NCI-H2029 (cell line): ENCODE results near the gene LGR4.
"Not testable (repeated sequence)": the region's sequence is repeated elsewhere in the genome, so short reads cannot be mapped to it uniquely, and the experiment has no call there.

Source experiments
- DNase-seq: peaks from one replicate; lab custom pipeline; 2025; lab: John Stamatoyannopoulos, UW

LGR4 gene, protein sequence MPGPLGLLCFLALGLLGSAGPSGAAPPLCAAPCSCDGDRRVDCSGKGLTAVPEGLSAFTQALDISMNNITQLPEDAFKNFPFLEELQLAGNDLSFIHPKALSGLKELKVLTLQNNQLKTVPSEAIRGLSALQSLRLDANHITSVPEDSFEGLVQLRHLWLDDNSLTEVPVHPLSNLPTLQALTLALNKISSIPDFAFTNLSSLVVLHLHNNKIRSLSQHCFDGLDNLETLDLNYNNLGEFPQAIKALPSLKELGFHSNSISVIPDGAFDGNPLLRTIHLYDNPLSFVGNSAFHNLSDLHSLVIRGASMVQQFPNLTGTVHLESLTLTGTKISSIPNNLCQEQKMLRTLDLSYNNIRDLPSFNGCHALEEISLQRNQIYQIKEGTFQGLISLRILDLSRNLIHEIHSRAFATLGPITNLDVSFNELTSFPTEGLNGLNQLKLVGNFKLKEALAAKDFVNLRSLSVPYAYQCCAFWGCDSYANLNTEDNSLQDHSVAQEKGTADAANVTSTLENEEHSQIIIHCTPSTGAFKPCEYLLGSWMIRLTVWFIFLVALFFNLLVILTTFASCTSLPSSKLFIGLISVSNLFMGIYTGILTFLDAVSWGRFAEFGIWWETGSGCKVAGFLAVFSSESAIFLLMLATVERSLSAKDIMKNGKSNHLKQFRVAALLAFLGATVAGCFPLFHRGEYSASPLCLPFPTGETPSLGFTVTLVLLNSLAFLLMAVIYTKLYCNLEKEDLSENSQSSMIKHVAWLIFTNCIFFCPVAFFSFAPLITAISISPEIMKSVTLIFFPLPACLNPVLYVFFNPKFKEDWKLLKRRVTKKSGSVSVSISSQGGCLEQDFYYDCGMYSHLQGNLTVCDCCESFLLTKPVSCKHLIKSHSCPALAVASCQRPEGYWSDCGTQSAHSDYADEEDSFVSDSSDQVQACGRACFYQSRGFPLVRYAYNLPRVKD

DNA sequence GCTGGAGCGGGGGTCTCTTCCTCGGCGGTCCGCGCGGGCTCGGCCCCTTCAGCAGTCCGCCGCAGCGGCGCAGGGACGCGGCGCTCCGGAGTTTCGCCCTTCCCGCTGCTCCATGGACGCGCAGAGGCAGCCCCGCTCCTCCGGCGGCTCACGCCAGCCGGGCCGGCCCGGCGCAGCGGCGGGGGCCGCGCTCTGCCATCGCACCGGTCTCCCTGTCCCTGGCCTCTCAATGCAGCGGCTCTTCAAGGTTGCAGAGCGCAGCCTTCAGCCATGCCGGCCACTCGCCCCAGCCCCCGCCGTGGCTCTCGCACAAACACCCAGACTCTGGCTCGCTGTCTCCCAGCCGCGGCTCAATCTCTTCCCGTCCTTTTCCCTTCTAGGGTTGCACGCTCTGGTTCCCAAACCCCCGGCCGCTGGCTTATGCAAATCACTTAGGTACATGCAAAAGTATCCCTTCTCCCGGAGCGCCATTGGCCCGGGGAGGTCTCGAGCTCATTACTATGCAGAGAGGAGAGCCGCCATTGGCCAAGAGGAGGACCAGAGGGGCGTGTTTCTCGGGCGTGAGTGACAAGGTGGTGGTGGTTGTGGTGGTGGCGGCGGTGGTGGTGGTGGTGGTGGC, at the start of gene LGR4:
Gene LGR4 (minus strand): TSS at position 393 of the 619 bp plus-strand sequence. CDS start 488 bp downstream, outside the sequence.
- peak; percentile 93 for DNase-seq

DNA sequence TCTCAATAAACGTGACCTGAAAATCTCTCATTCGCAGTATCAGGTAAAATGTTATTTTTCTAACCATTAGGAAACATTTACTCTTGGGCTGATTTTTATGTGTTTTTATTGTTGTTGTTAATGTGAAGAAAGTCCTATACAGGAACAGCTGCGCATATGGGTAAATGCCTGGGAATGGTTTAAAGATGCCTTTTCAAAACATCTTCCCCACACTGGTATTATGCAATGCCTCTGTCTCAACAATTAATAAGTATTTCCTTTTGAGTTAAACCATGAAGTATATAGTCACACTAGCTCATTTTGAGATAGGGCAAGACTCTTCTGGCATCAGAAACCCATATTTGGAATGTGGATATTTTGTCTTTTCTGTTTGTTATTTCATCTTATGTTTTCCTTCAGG, 47.6 kb upstream of the LGR4 start:
- DNase-seq: no peak

GRCh38 chr11:27518518-27518917, 45.9 kb upstream of the LGR4 start:
- DNase-seq: no peak

DNA sequence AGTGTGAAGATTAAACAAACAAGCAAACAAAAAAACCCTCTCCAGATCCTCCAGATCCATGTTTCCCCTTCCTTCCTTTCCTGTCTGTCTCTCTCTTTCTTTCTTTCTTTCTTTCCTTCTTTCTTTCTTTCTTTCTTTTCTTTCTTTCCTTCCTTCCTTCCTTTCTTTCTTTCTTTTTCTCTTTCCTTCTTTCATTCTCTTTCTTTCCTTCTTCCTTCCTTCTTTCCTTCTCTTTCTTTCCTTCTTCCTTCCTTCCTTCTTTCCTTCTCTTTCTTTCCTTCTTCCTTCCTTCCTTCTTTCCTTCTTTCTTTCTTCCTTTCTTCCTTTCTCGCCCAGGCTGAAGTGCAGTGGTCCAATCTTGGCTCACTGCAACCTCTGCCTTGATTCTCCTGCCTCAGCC, 44.9 kb upstream of the LGR4 start:
- DNase-seq: not testable (repeated sequence)

DNA sequence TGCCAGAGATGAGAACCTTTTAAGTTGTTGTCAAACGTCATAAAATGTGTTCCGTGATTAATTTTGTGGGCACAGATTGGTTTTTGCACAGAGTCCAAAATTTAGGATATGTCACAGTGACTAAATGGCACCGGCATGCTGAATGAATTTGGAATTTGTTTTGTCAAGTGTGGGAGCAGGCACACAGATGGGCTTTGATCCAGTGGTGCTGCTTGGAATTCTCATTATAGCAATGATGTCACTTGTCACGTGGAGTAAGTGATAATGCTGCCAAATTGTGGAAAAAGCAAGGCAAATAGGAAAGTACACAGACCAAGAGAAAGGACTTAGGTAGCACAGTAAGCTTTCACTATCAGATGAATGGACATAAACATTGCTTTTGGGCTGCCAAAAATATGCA, 42.0 kb upstream of the LGR4 start:
- peak; percentile 12 for DNase-seq

DNA sequence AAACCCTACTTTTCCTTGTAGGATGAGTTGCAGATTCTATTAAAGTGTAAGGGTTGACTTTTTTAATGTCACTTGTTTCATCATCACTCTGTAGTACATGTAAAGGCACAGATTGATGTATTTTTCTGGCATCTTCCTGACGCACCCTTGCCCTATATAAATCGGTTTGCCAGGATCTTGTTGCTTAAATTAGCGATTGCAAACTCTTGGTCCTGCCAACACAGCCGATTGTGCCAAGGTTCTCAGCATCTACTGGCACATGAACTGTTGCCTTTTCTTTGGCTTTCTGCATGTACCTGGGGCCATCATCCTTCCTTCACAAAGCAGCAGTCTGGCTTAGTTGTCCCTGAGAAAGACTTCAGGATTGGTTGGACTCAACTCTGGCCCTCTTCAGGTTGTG, 41.5 kb upstream of the LGR4 start:
- DNase-seq: no peak

GRCh38 chr11:27513389-27513788, 40.8 kb upstream of the LGR4 start:
- DNase-seq: no peak

DNA sequence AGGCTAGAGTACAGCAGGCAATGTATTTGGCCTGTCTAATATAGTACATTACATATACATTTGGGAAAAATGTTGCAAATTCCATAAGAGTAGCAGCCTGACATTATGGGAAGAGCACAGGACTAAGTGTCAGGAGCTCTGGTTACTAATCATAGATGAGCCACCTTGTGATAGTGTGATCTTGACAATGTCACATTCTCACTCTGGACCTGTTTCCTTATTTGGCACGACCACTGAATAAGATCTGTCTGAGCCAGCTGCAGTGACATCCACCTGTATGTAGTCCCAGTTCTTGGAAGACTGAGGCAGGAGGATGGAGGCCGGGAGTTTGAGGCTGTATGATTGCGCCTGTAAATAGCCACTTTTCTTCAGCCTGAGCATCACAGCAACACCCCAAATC, 39.6 kb upstream of the LGR4 start:
- no peak for DNase-seq

DNA sequence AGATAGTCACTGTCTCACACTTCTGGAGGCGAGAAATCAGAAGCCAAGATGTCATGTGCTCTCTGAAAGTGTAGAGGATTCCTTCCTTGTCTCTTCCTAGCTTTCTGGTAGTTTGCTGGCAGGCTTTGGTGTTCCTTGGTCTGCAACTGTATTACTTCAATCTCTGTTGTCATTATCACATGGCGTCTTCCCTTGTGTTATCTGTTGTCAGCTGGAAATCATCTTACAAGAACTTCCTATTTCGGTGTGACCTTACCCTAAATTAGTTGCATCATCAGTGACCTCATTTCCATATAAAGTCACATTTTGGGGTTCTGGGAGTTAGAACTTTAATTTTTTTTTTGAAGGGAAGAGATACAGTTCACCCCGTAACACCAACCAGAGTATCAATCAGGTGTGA, 37.3 kb upstream of the LGR4 start:
- no peak for DNase-seq

- DNase-seq: no peak
Observed at GRCh38 chr11:27507557-27508322, 35.1 kb upstream of the LGR4 start.

- peak; percentile 94 for DNase-seq
Observed at GRCh38 chr11:27506200-27507182, 33.9 kb upstream of the LGR4 start, which contains the start of gene LIN7C. TSS of gene LIN7C (minus strand) at chr11:27506769. CDS start at chr11:27506752, 17 bp downstream.

DNA sequence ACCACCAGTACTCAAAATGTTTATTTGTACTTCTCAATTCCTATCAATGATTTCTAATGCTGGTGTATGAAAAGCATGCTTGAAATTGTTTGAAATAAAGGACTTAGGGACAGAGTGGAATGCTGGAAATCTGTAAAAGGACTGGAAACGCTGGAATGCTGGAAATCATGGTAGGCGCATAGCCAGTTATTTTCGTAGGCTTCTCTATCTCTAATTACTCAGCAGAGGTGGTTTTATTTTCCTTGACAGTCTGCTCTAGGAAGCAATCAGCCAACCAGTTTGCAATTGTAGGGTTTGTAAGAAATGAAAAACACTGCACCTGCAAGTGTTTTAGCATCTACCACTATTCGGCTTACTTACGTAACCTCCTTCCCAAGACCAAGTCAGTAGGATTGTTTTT, 33.2 kb upstream of the LGR4 start:
- no peak for DNase-seq

DNA sequence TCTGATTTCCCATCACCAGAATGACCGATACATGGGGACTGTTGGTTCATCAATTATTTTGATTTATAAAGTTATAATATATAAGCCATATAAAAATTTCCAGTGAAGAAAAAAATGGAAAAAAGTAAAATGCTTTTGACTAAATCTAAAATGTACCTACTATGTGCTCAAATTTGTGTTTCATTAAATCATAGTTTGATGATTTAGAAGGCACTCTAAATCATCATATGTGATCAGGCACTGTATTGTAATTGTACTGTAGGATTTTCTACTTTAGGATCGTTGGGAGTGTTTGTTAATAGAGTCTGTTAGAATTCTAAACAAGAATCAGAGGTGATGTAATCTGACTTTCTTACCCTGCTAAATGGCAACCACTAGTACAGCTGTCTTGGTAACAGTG, 31.6 kb upstream of the LGR4 start:
- DNase-seq: no peak

DNA sequence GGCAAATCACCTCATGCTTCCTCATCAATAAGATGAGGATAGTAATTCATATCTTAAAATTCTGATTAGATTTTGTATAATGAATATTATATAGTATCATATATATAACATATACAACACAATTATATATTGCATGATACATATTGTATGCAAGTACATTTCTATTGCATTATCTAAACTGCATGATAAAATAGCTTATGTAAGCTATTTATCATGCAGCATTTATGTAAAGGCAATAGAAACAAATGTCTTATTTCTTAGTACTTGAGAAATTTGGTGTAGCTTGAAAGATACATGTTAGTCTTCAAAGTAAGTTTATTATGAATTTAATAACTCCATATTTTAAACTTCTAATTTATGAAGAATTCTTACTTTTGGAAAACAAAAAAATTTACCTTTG, 28.5 kb upstream of the LGR4 start:
- no peak for DNase-seq

DNA sequence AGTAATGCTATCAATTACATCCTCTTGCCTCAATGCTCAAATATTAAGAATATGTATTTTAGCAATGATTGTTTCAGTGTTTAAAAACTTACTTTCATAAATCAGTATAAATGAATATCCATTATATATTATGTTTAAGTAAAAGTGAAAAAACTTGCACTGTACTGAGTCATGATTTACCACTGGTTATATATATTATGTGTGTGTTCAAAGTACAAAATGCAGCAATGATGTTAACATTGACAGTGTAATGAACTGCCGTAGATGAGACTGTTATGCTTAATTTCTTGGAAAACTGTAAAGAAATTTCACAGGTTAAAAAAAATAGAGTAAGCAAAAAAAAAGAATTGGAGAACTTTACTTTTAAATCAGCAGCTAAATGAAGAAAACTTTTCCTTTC, 25.3 kb upstream of the LGR4 start:
- no peak for DNase-seq

DNA sequence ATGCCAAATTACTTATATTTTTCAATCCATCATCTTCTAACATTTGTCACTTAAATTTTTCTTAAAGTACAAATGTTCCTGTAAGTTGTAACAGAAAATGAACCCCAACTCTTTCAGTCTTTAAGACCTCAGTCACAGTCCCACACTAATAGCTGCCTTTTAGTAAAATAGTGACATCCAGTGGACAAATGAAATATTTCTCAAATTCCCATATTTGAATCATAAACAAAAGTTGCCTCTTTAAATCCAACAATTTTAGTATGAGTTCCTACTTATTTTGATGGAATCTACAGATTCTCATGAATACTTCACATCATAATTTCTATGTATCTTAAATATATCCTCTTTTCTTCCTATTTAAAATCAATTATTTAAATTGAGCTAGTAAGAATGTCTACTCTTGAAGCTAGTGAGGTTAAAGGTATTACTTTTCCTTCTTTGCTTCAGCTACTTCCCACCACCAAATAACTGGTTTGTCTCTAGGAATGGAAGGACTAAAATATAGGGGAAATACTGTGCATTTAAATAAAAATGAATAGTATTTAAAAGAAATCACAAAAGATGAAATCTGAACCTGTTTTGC, 24.8 kb upstream of the LGR4 start:
- no peak for DNase-seq

GRCh38 chr11:27496461-27496860, 23.9 kb upstream of the LGR4 start:
- no peak for DNase-seq

- DNase-seq: no peak
Observed at GRCh38 chr11:27495710-27496300, 23.2 kb upstream of the LGR4 start.

- DNase-seq: no peak
Observed at GRCh38 chr11:27489092-27489491, 16.5 kb upstream of the LGR4 start.

DNA sequence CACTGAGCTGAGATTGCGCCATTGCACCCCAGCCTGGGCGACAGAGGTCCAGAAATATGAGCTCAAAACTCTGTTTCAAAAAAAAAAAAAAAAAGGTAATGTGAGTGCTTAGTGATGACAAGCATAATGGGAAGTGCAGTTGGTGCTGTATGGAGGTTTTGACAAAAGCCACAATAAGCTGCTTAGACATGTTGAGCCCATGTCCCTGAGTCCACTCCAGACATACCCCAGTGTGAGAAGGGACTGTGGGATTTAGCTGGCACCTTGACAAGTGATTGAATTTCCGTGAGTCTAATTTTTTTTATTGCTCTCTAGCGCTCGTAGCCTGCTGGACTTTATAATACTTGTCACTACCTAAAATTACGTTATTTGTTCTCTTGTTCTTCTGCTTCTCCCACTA, 15.1 kb upstream of the LGR4 start:
- DNase-seq: no peak
